SU-DHL-6 (cell line): ENCODE data around the gene LKAAEAR1.

Source experiments
- H2AFZ ChIP-seq: fragments of 200-600 bp; sonication (generic); 2 replicates; pipeline ENCODE4 v1.6.1; 2014; ENCODE audit warnings: low read depth, mild to moderate bottlenecking, moderate library complexity, mixed read lengths, antibody characterized with exemption, low read length; ENCODE audit not compliant: severe bottlenecking
- H3F3A ChIP-seq: fragments of 200-600 bp; shearing (Covaris generic); 2 replicates; pipeline ENCODE4 v1.6.0; 2016; ENCODE audit warnings: antibody characterized with exemption, mild to moderate bottlenecking; ENCODE audit not compliant: insufficient read depth
- H3K27ac ChIP-seq: fragments of 200-600 bp; sonication (generic); 2 replicates; pipeline ENCODE4 v1.5.1; 2016; ENCODE audit warnings: low read depth, mild to moderate bottlenecking, low read length, moderate library complexity, mixed read lengths
- H3K27me3 ChIP-seq: fragments of 200-600 bp; sonication (generic), shearing (Covaris generic); 2 replicates; pipeline ENCODE4 v1.6.0; 2014; ENCODE audit warnings: mild to moderate bottlenecking, low read length
- H3K36me3 ChIP-seq: fragments of 200-600 bp; sonication (generic); 2 replicates; pipeline ENCODE4 v1.6.1; 2014; ENCODE audit warnings: mild to moderate bottlenecking, low read length, mixed read lengths
- H3K4me2 ChIP-seq: fragments of 300-600, 200-600 bp; shearing (Covaris generic), sonication (generic); 2 replicates; pipeline ENCODE4 v1.6.0; 2014; ENCODE audit warnings: low read length, low read depth, mild to moderate bottlenecking; ENCODE audit not compliant: poor library complexity, severe bottlenecking
- H3K4me3 ChIP-seq: fragments of 200-600 bp; sonication (generic); 2 replicates; pipeline ENCODE4 v1.5.1; 2014; ENCODE audit warnings: antibody characterized with exemption, low read length, mild to moderate bottlenecking, mixed read lengths; ENCODE audit not compliant: insufficient read depth, poor library complexity, severe bottlenecking
- H3K79me2 ChIP-seq: fragments of 200-600 bp; sonication (generic); 2 replicates; pipeline ENCODE4 v1.6.1; 2014; ENCODE audit warnings: mild to moderate bottlenecking, low read length, moderate library complexity; ENCODE audit not compliant: insufficient read depth
- H3K9ac ChIP-seq: fragments of 200-600 bp; sonication (generic); 2 replicates; pipeline ENCODE4 v1.7.0; 2014; ENCODE audit warnings: mild to moderate bottlenecking, low read length
- H3K9me2 ChIP-seq: fragments of 200-600 bp; sonication (generic); replicated peaks from 2 replicates; pipeline ENCODE4 v1.6.1; 2014; ENCODE audit warnings: low read length; ENCODE audit not compliant: insufficient read depth
- H3K9me3 ChIP-seq: fragments of 200-600 bp; sonication (generic); 2 replicates; pipeline ENCODE4 v1.6.1; 2014; ENCODE audit warnings: low read length, mixed read lengths; ENCODE audit not compliant: insufficient read depth
- H4K20me1 ChIP-seq: fragments of 200-600 bp; sonication (generic); 2 replicates; pipeline ENCODE4 v1.6.1; 2014; ENCODE audit warnings: low read depth, mild to moderate bottlenecking, antibody characterized with exemption, low read length, moderate library complexity, mixed read lengths
- EZH2phosphoT487 ChIP-seq: fragments of 200-600 bp; sonication (generic), shearing (Covaris generic); conservative IDR thresholded peaks from 2 replicates; pipeline ENCODE4 v1.6.1; 2018; ENCODE audit warnings: mild to moderate bottlenecking, antibody characterized with exemption, low read length, moderate library complexity, mixed read lengths
- TF ChIP-seq, protein P1 (sequence below): fragments of 200-600 bp; sonication (generic); IDR thresholded peaks from one replicate; pipeline ENCODE4 v1.5.1; 2017; ENCODE audit warnings: antibody characterized with exemption, mild to moderate bottlenecking, low read length, moderate library complexity; ENCODE audit not compliant: insufficient read depth, poor library complexity, severe bottlenecking

Gene LKAAEAR1

DNA sequence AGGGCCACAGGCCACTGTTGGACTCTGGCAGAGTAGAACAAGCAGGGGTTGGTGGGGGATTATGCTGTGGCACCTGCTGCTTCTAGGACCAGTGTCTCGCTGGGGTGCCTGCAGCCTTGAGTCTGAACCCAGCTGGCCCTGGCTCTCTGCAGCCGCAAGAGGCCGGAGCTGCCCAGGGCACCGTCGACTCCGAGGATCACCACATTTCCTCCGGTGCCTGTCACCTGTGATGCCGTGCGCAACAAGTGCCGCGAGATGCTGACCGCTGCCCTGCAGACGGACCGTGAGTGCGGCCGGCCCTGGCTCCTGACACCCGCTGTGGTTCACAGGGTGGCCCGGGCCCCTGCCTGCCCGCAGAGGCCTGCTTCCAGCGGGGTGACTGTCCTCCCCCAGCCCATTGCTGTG, 15.0 kb downstream of the LKAAEAR1 start:
- Histone ChIP-seq H4K20me1 (no peaks in the 10 kb centered on the region), H3F3A (no peaks in the 10 kb centered on the region), H3K4me3 (no peak overlapping the region)

DNA sequence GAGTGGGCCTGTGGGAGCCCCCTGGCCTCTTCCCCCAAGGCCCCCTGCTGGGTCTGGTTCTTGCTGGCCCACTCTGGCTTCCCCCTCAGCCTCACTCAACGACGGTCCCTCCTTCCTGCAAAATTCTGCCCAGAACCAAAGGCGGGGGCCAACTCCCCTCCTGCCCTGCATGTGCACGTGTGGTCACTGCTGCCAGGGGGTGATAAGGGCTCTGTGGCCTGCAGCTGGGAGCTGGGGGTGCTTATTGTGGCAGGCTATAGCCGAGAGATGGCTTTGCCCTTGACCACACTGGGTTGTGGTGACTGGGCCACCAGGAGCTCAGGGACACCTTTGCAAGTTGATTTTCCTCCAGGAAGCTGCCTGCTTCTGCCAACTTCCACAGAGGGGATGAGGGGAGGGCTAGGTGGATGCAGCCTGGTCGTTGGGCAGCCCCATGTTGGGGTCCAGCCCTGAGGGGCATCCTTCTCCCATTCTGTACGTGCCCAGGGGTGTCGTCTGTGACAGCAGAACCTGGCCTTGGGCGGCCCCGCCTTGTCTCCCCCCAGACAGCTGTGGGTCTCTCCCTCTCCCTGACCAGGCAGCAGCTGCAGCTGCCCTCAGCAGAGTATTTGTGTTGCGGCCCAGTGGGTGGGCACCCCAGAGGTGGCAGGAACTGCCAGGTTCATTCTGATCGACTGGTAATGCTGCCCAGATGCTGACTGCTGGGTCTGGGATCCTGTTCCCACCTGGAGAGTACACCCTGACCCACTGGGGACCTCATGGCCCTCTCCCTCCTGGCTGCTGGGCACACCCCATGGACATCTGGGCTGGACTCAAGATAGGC, 15.6 kb downstream of the LKAAEAR1 start:
- Histone ChIP-seq H3K9me2 (no peaks in the 10 kb centered on the region), H4K20me1 (no peaks in the 10 kb centered on the region), H2AFZ (no peak overlapping the region), H3K9ac (no peak overlapping the region), H3F3A (no peaks in the 10 kb centered on the region), H3K9me3 (no peaks in the 10 kb centered on the region), H3K4me3 (no peak overlapping the region), H3K79me2 (no peaks in the 10 kb centered on the region), H3K36me3 (no peaks in the 10 kb centered on the region), H3K27ac (no peak overlapping the region), H3K4me2 (no peak overlapping the region), H3K27me3 (no peaks in the 10 kb centered on the region)
- TF ChIP-seq, protein P1, sequence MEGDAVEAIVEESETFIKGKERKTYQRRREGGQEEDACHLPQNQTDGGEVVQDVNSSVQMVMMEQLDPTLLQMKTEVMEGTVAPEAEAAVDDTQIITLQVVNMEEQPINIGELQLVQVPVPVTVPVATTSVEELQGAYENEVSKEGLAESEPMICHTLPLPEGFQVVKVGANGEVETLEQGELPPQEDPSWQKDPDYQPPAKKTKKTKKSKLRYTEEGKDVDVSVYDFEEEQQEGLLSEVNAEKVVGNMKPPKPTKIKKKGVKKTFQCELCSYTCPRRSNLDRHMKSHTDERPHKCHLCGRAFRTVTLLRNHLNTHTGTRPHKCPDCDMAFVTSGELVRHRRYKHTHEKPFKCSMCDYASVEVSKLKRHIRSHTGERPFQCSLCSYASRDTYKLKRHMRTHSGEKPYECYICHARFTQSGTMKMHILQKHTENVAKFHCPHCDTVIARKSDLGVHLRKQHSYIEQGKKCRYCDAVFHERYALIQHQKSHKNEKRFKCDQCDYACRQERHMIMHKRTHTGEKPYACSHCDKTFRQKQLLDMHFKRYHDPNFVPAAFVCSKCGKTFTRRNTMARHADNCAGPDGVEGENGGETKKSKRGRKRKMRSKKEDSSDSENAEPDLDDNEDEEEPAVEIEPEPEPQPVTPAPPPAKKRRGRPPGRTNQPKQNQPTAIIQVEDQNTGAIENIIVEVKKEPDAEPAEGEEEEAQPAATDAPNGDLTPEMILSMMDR: no peak
- no peak for TF ChIP-seq EZH2phosphoT487

More for the DNA sequence above, 15.0 kb downstream of the LKAAEAR1 start:
- no peak overlapping the region for H2AFZ ChIP-seq
- H3K9me2 ChIP-seq: no peaks in the 10 kb centered on the region
- H3K36me3 ChIP-seq: no peaks in the 10 kb centered on the region
- H3K27me3 ChIP-seq: no peaks in the 10 kb centered on the region
- no peaks in the 10 kb centered on the region for H3K79me2 ChIP-seq
- no peak overlapping the region for H3K27ac ChIP-seq
- H3K4me2 ChIP-seq: no peak overlapping the region
- no peak overlapping the region for H3K9ac ChIP-seq
- TF ChIP-seq, protein P1: no peak
- no peak for TF ChIP-seq EZH2phosphoT487
- H3K9me3 ChIP-seq: no peaks in the 10 kb centered on the region

DNA sequence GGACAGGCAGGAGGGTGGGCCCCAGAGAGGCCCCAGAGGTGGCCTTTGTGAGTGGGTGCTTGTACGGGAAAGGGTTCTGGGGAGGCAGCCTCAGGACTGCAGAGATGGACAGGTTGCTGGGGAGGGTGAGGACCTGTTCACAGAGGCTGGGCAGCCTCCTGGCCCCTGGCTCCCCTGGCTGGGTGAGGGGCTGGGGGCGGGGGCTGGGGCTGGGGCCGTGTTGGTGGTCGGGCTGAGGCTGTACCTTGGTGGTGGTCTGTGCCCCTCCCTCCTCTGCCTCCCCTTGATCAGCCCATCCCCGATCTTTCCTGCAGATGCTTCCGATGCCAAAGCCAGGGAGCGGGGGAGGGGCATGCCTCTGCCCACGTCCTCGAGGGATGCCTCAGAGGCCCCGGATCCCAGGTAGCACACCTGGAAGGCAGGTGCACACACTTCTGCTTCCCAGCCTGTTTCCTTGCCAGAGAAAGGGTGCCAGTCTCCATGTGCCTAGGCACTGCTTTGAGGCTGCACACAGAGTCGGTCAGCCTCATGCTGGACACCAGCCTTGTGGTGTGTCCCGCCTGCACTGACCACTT, 16.4 kb downstream of the LKAAEAR1 start:
- no peaks in the 10 kb centered on the region for H3K9me3 ChIP-seq
- H3K9ac ChIP-seq: no peak overlapping the region
- H3K27ac ChIP-seq: no peak overlapping the region
- TF ChIP-seq EZH2phosphoT487: no peak
- TF ChIP-seq, protein P1: no peak
- no peaks in the 10 kb centered on the region for H4K20me1 ChIP-seq
- no peaks in the 10 kb centered on the region for H3K27me3 ChIP-seq
- no peak overlapping the region for H3K4me3 ChIP-seq
- H3F3A ChIP-seq: no peaks in the 10 kb centered on the region
- H3K36me3 ChIP-seq: no peaks in the 10 kb centered on the region
- no peak overlapping the region for H2AFZ ChIP-seq
- no peaks in the 10 kb centered on the region for H3K79me2 ChIP-seq
- no peak overlapping the region for H3K4me2 ChIP-seq
- H3K9me2 ChIP-seq: no peaks in the 10 kb centered on the region
